ENCODE measurements around the gene TTC9C.

DNA sequence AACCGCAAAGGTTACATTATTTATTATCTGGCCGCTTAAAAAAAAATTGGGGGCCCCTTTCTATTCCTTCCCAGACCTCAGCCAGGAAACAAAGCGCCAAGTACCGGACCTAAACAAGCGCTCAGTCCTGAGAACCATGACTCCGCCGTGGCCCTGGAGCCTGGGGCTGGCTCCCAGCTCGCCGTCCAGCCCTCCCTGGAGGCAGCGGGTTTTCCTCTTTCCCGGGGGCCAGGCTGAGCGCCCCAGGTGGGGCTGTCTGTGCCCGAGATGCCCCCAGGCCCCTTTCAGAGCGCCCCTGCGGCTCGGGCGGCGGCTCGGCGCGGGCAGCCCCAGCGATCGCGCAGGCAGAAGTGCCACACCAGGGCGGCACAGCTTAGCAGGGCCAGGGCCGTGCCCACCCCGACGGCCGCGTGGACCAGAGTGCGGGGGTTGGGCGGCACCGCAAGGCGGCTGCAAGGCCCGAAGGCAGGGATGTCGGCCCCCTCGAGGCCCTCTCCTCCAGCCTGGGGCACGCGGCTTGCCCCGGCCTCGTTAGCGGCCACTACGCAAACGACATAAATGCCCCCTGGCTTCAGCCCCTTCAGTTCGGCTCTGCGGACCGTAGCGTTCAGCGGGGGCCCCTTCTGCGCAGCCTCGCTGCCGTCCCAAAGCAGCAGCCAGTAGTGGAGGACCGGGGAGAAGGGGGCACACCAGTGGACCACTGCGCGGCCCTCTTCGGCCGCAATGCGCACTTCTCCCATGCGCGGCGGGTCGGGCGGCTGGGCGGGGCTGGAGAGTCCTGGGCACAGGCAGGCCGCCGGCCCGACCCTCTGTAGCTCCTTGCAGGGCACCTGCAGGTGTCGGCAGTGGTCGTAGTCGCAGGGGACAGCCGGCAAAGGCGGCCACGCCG is 40.5 kb upstream of the TTC9C start:
- TF ChIP-seq POLR2AphosphoS5 (IDR thresholded peaks at IDR 0.05) (no peak), POLR2A (IDR thresholded peaks at IDR 0.05) (no peak)
- TF ChIP-seq, protein P1, sequence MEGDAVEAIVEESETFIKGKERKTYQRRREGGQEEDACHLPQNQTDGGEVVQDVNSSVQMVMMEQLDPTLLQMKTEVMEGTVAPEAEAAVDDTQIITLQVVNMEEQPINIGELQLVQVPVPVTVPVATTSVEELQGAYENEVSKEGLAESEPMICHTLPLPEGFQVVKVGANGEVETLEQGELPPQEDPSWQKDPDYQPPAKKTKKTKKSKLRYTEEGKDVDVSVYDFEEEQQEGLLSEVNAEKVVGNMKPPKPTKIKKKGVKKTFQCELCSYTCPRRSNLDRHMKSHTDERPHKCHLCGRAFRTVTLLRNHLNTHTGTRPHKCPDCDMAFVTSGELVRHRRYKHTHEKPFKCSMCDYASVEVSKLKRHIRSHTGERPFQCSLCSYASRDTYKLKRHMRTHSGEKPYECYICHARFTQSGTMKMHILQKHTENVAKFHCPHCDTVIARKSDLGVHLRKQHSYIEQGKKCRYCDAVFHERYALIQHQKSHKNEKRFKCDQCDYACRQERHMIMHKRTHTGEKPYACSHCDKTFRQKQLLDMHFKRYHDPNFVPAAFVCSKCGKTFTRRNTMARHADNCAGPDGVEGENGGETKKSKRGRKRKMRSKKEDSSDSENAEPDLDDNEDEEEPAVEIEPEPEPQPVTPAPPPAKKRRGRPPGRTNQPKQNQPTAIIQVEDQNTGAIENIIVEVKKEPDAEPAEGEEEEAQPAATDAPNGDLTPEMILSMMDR (IDR thresholded peaks at IDR 0.05) = no peak

Measured in breast epithelium (tissue), 3 donors.